ENCODE results near the gene SLCO4A1. TPM values are rescaled to one million over a fixed set of nuclear protein-coding genes. Genes with fewer than 3 reads are reported as not detected.

The SLCO4A1 gene
- total and polyA plus RNA-seq, 2 donors (not counting 1 experiment from before 2014, with no cell fraction given), result 0.50 TPM; not detected in 1

DNA sequence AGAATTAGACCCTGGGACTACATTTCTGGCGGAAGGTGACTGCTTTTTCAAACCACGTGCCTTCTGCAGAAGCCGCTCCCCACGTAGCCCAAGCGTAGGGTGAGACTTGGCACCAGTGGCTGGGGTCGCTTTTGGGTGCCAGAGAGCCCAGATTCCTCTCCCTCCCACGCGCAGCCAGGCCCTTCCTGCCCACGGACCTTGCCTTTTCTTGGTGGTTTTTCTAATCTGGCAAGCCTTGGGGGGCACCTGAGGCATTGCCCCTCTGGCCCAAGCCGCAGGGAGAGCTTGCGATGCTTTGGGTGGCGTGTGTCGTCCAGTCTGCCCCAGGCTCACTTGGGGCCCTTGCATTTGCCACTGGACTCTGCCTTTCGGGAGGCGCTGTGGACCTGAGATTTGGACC is 3.3 kb downstream of the SLCO4A1 start:
- TF ChIP-seq, protein P1, sequence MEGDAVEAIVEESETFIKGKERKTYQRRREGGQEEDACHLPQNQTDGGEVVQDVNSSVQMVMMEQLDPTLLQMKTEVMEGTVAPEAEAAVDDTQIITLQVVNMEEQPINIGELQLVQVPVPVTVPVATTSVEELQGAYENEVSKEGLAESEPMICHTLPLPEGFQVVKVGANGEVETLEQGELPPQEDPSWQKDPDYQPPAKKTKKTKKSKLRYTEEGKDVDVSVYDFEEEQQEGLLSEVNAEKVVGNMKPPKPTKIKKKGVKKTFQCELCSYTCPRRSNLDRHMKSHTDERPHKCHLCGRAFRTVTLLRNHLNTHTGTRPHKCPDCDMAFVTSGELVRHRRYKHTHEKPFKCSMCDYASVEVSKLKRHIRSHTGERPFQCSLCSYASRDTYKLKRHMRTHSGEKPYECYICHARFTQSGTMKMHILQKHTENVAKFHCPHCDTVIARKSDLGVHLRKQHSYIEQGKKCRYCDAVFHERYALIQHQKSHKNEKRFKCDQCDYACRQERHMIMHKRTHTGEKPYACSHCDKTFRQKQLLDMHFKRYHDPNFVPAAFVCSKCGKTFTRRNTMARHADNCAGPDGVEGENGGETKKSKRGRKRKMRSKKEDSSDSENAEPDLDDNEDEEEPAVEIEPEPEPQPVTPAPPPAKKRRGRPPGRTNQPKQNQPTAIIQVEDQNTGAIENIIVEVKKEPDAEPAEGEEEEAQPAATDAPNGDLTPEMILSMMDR (conservative IDR thresholded peaks at IDR 0.05 in 1 of 2, IDR thresholded peaks at IDR 0.05 in 1 of 2; ENCODE audit: low read depth in 1 of 2, low read length in 2 of 2), result no peak
- no peak for TF ChIP-seq EZH2 (IDR thresholded peaks at IDR 0.05; ENCODE audit: low read length, missing control alignments)
- Histone ChIP-seq H3K79me2 (ENCODE audit: control insufficient read depth, insufficient read depth, low read length) (no peaks in the 10 kb centered on the region), H3K4me3 (replicated peaks in 1 of 4; ENCODE audit: control extremely low read depth in 1 of 4, insufficient read depth in 1 of 4, low read depth in 3 of 4, low read length in 4 of 4) (no peak overlapping the region), H3K36me3 (ENCODE audit: control insufficient read depth, insufficient read depth, low read length) (no peaks in the 10 kb centered on the region), H4K20me1 (ENCODE audit: control insufficient read depth, extremely low read depth, insufficient read depth, low read length) (no peaks in the 10 kb centered on the region), H3K4me1 (ENCODE audit: control insufficient read depth, extremely low read depth, insufficient read depth, low read length) (no peaks in the 10 kb centered on the region), H3K27me3 (ENCODE audit: control insufficient read depth, insufficient read depth, low read length) (peaks cover 4% of the 10 kb centered on the region), H3K9me3 (ENCODE audit: control insufficient read depth, insufficient read depth, low read depth, low read length) (no peaks in the 10 kb centered on the region), H3K4me2 (ENCODE audit: extremely low read depth, insufficient read depth, low read length) (no peak overlapping the region), H3K9ac (ENCODE audit: insufficient read depth, low read length) (no peak overlapping the region), H2AFZ (ENCODE audit: low read length) (no peak overlapping the region), H3K27ac (ENCODE audit: insufficient read depth, low read length) (no peak overlapping the region)
- DNase-seq (ENCODE audit: low read depth in 2 of 2), result no peak

DNA sequence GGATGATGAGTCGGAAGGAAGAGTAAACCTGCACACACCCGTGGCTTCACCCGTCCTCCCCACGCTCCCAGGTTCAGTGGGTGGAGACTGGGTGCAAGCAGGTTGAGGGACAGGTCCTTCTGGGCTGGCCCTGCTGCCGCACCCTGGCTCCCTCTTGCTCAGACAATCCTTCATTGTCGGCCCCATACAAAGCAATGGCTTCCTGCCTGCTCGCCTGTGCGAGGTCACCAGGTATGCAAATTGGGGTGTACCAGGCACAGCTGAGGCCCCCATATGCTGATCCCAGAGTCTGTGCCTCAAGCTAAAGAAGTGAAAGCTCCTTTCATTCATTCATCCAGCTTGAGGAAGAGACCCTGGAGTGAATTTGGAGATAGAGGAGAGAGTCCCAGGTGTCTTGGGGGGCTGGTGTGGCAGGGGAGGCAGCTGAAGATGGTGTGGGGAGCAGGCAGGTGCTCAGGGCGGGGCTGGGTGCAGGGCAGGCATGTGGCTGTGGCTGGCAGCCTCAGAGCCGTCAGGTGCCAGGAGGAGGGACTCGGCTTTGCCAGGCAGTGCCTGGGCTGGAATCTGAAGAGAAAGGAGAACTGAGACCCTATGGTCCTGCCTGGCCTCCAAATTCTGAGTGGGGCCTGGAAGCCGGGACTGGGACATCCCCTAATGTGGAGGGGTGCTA is 4.7 kb downstream of the SLCO4A1 start:
- no peak for DNase-seq (ENCODE audit: low read depth in 2 of 2)
- no peaks in the 10 kb centered on the region for H4K20me1 ChIP-seq (ENCODE audit: control insufficient read depth, extremely low read depth, insufficient read depth, low read length)
- peaks cover 4% of the 10 kb centered on the region for H3K27me3 ChIP-seq (ENCODE audit: control insufficient read depth, insufficient read depth, low read length)
- H3K79me2 ChIP-seq (ENCODE audit: control insufficient read depth, insufficient read depth, low read length), result no peaks in the 10 kb centered on the region
- no peaks in the 10 kb centered on the region for H3K9me3 ChIP-seq (ENCODE audit: control insufficient read depth, insufficient read depth, low read depth, low read length)
- H3K4me1 ChIP-seq (ENCODE audit: control insufficient read depth, extremely low read depth, insufficient read depth, low read length), result peaks cover 5% of the 10 kb centered on the region
- no peaks in the 10 kb centered on the region for H3K36me3 ChIP-seq (ENCODE audit: control insufficient read depth, insufficient read depth, low read length)
- no peak overlapping the region for H3K4me3 ChIP-seq (replicated peaks in 1 of 4; ENCODE audit: control extremely low read depth in 1 of 4, insufficient read depth in 1 of 4, low read depth in 3 of 4, low read length in 4 of 4)
- H3K27ac ChIP-seq (ENCODE audit: insufficient read depth, low read length), result no peak overlapping the region
- no peak overlapping the region for H2AFZ ChIP-seq (ENCODE audit: low read length)
- no peak overlapping the region for H3K9ac ChIP-seq (ENCODE audit: insufficient read depth, low read length)
- no peak for TF ChIP-seq EZH2 (IDR thresholded peaks at IDR 0.05; ENCODE audit: low read length, missing control alignments)
- TF ChIP-seq, protein P1 (conservative IDR thresholded peaks at IDR 0.05 in 1 of 2, IDR thresholded peaks at IDR 0.05 in 1 of 2; ENCODE audit: low read depth in 1 of 2, low read length in 2 of 2), result no peak
- H3K4me2 ChIP-seq (ENCODE audit: extremely low read depth, insufficient read depth, low read length), result no peak overlapping the region

DNA sequence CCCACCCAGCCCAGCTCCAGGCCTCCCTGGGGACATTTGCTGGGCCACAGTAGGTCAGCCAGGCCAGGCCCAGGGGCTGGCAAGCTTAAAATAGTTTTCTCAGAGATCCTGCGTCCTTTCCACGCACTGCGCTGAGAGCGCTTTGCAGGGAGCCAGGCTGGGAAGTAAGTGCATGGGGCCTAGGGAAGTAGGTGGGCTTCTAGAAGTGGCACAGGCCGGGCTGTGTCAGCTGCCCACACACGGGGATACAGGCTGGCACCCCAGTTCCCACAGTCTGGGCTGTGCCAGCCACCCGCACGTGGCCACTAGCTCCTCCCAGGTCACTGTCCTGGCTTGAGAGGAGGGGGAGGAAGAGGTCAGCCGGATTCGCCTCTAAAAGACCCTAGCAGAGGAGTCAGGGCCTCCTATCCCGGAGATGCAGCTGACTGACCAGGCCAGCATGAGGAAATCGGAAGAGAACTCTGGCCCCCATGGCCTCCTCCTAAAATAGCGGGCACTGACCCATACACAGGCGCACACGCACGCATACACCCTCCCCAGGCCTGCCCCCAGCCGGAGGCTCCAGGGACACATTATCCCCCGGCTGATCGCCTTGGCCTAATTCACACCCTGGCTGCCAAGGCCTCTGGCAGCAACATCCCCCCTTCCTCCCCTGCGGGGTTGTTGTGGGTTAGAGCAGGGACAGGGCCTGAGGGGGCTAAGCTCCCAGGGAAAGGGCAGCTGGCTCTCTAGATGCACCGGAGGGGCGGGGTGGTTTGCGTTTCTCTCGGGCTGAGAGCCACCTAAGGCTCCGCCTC is 5.4 kb downstream of the SLCO4A1 start:
- Histone ChIP-seq H3K4me1 (ENCODE audit: control insufficient read depth, extremely low read depth, insufficient read depth, low read length) (peaks cover 9% of the 10 kb centered on the region), H3K36me3 (ENCODE audit: control insufficient read depth, insufficient read depth, low read length) (no peaks in the 10 kb centered on the region), H3K79me2 (ENCODE audit: control insufficient read depth, insufficient read depth, low read length) (no peaks in the 10 kb centered on the region), H3K4me3 (replicated peaks in 1 of 4; ENCODE audit: control extremely low read depth in 1 of 4, insufficient read depth in 1 of 4, low read depth in 3 of 4, low read length in 4 of 4) (no peak overlapping the region), H4K20me1 (ENCODE audit: control insufficient read depth, extremely low read depth, insufficient read depth, low read length) (no peaks in the 10 kb centered on the region), H3K9me3 (ENCODE audit: control insufficient read depth, insufficient read depth, low read depth, low read length) (no peaks in the 10 kb centered on the region), H2AFZ (ENCODE audit: low read length) (no peak overlapping the region), H3K4me2 (ENCODE audit: extremely low read depth, insufficient read depth, low read length) (no peak overlapping the region), H3K27ac (ENCODE audit: insufficient read depth, low read length) (no peak overlapping the region), H3K9ac (ENCODE audit: insufficient read depth, low read length) (no peak overlapping the region), H3K27me3 (ENCODE audit: control insufficient read depth, insufficient read depth, low read length) (peaks cover 4% of the 10 kb centered on the region)
- TF ChIP-seq, protein P1 (conservative IDR thresholded peaks at IDR 0.05 in 1 of 2, IDR thresholded peaks at IDR 0.05 in 1 of 2; ENCODE audit: low read depth in 1 of 2, low read length in 2 of 2), result no peak
- TF ChIP-seq EZH2 (IDR thresholded peaks at IDR 0.05; ENCODE audit: low read length, missing control alignments), result no peak
- no peak for DNase-seq (ENCODE audit: low read depth in 2 of 2)

Measured in fibroblast of lung (primary cell).